Kidney (tissue), 14 donors: ENCODE results near the gene CBX3. TPM values are rescaled to one million over a fixed set of nuclear protein-coding genes. Genes with fewer than 3 reads are reported as not detected.

Experiments used
- DNase-seq, 5 donors: peaks; one replicate each; pipeline ENCODE4 v3.0.0-alpha.2; 2013 to 2020
- FAIRE-seq: peaks from 2 replicates; lab custom pipeline; 2012; peaks lifted over from hg19 to GRCh38; lab: Jason Lieb, UNC
- H3K27ac ChIP-seq, 2 donors: one replicate each; pipeline ENCODE4 v1.7.0; 2013; ENCODE audit warnings: low read depth in 2 of 2, low read length in 2 of 2, inconsistent platforms in 1 of 2
- H3K27me3 ChIP-seq: one replicate; pipeline ENCODE4 v1.7.1; 2013; ENCODE audit warnings: low read length, inconsistent platforms; ENCODE audit not compliant: control insufficient read depth, insufficient read depth
- H3K36me3 ChIP-seq, 3 donors: one replicate each; pipeline versions ENCODE4 v1.7.0 to v1.7.1; 2013; ENCODE audit warnings: low read length in 3 of 3, control low read depth in 1 of 3, inconsistent platforms in 1 of 3; ENCODE audit not compliant: insufficient read depth in 3 of 3, control insufficient read depth in 2 of 3
- H3K4me1 ChIP-seq, 3 donors: one replicate each; pipeline versions ENCODE4 v1.7.0 to v1.7.1; 2013; ENCODE audit warnings: low read length in 3 of 3, inconsistent platforms in 1 of 3, low read depth in 1 of 3; ENCODE audit not compliant: control insufficient read depth in 2 of 3, insufficient read depth in 2 of 3
- H3K4me3 ChIP-seq, 3 donors: one replicate each; pipeline versions ENCODE4 v1.7.0 to v1.8.1; 2013; ENCODE audit warnings: low read length in 3 of 3, control low read depth in 1 of 3, inconsistent platforms in 1 of 3
- H3K9ac ChIP-seq, 3 donors: one replicate each; pipeline versions ENCODE4 v1.7.0 to v1.7.1; 2013; ENCODE audit warnings: low read length in 3 of 3, control low read depth in 1 of 3, inconsistent platforms in 1 of 3
- H3K9me3 ChIP-seq, 3 donors: one replicate each; pipeline versions ENCODE4 v1.7.0 to v1.7.1; 2013; ENCODE audit warnings: low read length in 3 of 3, control low read depth in 1 of 3, inconsistent platforms in 1 of 3; ENCODE audit not compliant: control insufficient read depth in 2 of 3, insufficient read depth in 1 of 3
- intact Hi-C: fragments of 100-400 bp; cut with DNase I; formaldehyde crosslinking; loops from one replicate; pipeline ENCODE4 v1.11.1; 2022
- polyA plus RNA-seq: library from polyadenylated mRNA; stranded (reverse); fragments of 350-450 nt; fragmentation: Illumina TruSeq; extraction: RNeasy Lipid Tissue Mini Kit (QIAGEN cat#74804); gene quantifications from one replicate; pipeline ENCODE4 v1.2.3, GENCODE V29; 2014; ENCODE audit warnings: low read depth, low replicate concordance; ENCODE audit not compliant: insufficient read depth
- total RNA-seq: library from RNA; stranded (reverse); fragmentation: NEBNext Ultra II Directional; extraction: Animal tissue kit (Norgen Biotek cat#: 25700); gene quantifications from one replicate; pipeline ENCODE4 v1.2.1, GENCODE V29; 2021
- TF ChIP-seq, protein P1 (sequence below): IDR thresholded peaks from 3 replicates; pipeline ENCODE4 v1.5.1; 2012; ENCODE audit warnings: mild to moderate bottlenecking, moderate library complexity, borderline replicate concordance; ENCODE audit not compliant: insufficient read depth; ENCODE audit errors: extremely low read depth
- donor health status: control.
- donor health status: control.
- donor health status: control.
- donor health status: control.
- donor health status: control.
- donor health status: DM: yes; HTN: yes; CAD: no.
- donor health status: Normal renal cell carcinoma (clear cell type).

Gene CBX3
- total and polyA plus RNA-seq, 2 donors from 2014 or later = 92.4 to 120 TPM

DNA sequence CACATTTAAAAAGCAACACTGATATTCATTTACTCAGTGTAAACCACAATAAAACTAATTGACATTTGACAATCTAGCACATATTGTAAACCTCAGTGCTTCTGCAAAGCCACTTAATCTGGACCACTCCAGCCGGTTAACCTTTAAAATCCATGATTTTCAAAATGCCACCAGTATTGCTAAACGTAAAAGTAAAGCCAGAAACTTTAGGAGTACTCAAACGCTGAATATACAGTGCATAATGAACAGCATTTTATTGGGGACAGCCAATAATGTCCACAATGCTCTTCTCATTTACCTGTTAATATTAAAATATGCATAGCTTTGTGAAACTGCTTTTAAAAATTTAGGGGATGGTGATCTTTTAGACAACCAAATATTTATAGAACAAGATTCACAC lies 11.8 kb upstream of the CBX3 start:
- Histone ChIP-seq H3K9ac (no peak overlapping the region), H3K27ac (no peak overlapping the region), H3K4me1 (peaks cover 0 to 12% (median 7%) of the 10 kb centered on the region in 3 donors), H3K4me3 (no peak overlapping the region), H3K9me3 (no peaks in the 10 kb centered on the region), H3K36me3 (peaks cover 18 to 67% (median 50%) of the 10 kb centered on the region in 3 donors), H3K27me3 (no peaks in the 10 kb centered on the region)
- no peak for DNase-seq
- TF ChIP-seq, protein P1, sequence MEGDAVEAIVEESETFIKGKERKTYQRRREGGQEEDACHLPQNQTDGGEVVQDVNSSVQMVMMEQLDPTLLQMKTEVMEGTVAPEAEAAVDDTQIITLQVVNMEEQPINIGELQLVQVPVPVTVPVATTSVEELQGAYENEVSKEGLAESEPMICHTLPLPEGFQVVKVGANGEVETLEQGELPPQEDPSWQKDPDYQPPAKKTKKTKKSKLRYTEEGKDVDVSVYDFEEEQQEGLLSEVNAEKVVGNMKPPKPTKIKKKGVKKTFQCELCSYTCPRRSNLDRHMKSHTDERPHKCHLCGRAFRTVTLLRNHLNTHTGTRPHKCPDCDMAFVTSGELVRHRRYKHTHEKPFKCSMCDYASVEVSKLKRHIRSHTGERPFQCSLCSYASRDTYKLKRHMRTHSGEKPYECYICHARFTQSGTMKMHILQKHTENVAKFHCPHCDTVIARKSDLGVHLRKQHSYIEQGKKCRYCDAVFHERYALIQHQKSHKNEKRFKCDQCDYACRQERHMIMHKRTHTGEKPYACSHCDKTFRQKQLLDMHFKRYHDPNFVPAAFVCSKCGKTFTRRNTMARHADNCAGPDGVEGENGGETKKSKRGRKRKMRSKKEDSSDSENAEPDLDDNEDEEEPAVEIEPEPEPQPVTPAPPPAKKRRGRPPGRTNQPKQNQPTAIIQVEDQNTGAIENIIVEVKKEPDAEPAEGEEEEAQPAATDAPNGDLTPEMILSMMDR = no peak
- no peak for FAIRE-seq
- intact Hi-C loops = no loop called here

DNA sequence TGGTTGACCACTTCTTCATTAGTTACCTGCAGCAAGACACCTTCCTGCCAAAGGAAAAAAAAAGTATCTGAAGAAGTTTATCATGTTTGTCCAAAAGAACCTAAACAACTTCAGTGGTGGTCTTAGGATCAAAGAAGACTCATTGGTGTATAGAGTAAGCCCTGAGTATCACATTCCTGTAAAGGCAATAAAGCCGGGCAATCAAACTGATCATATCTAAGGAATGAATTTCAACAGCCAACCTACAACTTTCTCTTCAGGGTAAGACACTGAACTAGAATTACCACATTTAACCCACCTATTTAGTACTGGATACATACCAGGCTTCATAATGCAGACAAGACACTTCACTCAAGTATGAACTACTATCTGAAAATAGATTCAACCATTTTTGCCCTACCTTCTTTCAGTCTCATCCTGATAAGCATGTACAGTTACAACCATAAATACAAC lies 11.1 kb upstream of the CBX3 start:
- H3K4me1 ChIP-seq = peaks cover 0 to 15% (median 7%) of the 10 kb centered on the region in 3 donors
- intact Hi-C loops = no loop called here
- no peaks in the 10 kb centered on the region for H3K27me3 ChIP-seq
- TF ChIP-seq, protein P1 = no peak
- peaks cover 18 to 66% (median 50%) of the 10 kb centered on the region in 3 donors for H3K36me3 ChIP-seq
- DNase-seq (no peak), FAIRE-seq (no peak)
- no peak overlapping the region for H3K27ac ChIP-seq
- H3K9ac ChIP-seq = no peak overlapping the region
- H3K4me3 ChIP-seq = no peak overlapping the region
- no peaks in the 10 kb centered on the region for H3K9me3 ChIP-seq

DNA sequence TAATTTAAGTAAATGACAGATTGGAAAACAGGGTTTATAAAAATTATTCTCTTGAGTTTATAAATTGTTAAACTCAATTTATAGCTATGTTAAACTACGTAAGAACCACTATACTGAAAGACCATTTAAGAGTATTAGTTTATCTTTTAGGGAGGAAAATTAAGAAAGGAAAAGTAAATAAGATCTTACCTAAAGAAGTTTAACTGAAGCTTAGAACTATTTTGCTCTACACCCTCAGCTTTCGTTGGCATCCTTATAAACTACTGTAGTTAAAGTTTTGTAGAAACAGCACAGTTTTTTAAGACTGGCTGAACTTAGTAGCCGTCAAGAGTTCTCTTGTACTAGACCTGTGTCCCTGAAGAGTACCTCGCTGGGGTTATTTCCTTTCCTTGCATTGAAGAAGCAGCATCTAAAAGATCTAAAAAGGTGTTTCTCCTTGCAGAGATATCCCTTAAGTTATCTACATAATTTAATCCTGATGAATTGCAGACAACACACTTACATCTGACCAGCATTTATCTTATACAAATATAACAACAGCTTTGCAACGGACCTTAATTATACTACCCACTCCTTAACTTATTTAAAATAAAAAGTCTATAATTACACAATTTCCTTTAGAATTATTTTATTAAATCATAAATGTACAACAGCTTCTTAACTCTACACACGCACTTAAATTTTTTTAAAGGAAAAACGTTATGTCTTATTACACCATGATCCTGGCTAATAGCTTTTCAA lies 10.1 kb upstream of the CBX3 start:
- H3K4me3 ChIP-seq = no peak overlapping the region
- DNase-seq (no peak), FAIRE-seq (no peak)
- no peaks in the 10 kb centered on the region for H3K27me3 ChIP-seq
- intact Hi-C loops = no loop called here
- H3K9me3 ChIP-seq = no peaks in the 10 kb centered on the region
- H3K36me3 ChIP-seq = peaks cover 21 to 73% (median 56%) of the 10 kb centered on the region in 3 donors
- TF ChIP-seq, protein P1 = no peak
- H3K4me1 ChIP-seq = peaks cover 0 to 20% (median 11%) of the 10 kb centered on the region in 3 donors
- no peak overlapping the region for H3K9ac ChIP-seq
- H3K27ac ChIP-seq = no peak overlapping the region
